ENCODE measurements around the gene CBX4.

The CBX4 gene

DNA sequence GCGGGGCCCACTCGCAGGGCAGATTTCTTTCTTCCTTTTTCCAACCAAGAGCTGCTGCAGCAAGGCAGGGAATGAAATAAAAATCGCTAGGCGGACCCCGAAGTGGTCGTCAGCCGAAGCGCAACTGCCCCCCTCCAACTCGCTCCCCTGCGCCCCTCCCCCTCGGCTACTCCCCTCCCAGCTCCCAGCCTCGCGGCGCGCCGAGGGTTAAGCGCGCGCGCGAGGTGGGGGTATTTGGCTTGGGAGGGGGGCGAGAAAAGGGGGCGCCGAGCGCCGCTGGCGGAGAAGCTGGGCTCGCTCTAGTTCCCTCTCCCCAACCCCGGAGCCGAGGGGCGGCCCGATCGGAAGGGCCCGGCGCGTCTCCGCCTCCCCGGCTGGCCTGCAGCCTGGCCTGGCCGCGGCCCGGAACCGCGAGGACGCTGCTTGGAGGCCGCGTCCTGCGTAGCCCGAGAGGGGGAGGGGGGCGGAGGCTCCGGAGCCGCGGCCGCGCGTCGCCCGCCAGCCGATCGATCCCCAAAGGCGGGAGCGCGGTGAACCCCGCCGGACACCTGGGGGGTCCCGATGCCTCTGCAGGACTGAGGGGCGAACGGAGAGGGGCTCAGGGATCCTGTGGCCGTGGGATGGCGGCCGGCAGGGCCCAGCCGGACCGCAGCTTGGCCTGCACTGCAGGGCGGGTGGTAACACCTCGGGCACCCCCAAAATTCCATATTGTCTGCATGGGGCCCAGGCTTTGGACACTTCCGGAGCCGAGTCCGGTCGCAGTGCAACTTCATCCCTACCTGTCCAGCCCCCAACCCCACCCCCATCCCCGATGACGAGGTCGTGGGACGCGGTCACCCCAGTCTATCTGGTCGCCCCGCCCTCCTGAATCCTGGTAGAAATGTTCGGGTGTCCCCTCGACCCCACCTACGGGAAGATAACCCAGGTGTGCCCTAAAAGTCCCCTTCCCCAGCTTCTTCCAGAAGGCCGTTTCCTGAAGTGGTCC lies 4.9 kb upstream of the CBX4 start:
- H3K36me3 ChIP-seq (ENCODE audit: insufficient read depth) = no peaks in the 10 kb centered on the region
- peak overlapping the region; percentile 62 for H2AFZ ChIP-seq (ENCODE audit: low read depth)
- H3K79me2 ChIP-seq (ENCODE audit: insufficient read depth, low read depth) = no peaks in the 10 kb centered on the region
- H4K20me1 ChIP-seq (ENCODE audit: insufficient read depth) = no peaks in the 10 kb centered on the region
- H3K27me3 ChIP-seq (ENCODE audit: insufficient read depth, low read depth) = peaks cover 87% of the 10 kb centered on the region
- H3K9ac ChIP-seq = peak overlapping the region; percentile 15; the same call in 1 of the 2 replicates
- no peak overlapping the region for H3K27ac ChIP-seq
- H3K4me2 ChIP-seq = peak overlapping the region; percentile 99
- TF ChIP-seq, protein P1, sequence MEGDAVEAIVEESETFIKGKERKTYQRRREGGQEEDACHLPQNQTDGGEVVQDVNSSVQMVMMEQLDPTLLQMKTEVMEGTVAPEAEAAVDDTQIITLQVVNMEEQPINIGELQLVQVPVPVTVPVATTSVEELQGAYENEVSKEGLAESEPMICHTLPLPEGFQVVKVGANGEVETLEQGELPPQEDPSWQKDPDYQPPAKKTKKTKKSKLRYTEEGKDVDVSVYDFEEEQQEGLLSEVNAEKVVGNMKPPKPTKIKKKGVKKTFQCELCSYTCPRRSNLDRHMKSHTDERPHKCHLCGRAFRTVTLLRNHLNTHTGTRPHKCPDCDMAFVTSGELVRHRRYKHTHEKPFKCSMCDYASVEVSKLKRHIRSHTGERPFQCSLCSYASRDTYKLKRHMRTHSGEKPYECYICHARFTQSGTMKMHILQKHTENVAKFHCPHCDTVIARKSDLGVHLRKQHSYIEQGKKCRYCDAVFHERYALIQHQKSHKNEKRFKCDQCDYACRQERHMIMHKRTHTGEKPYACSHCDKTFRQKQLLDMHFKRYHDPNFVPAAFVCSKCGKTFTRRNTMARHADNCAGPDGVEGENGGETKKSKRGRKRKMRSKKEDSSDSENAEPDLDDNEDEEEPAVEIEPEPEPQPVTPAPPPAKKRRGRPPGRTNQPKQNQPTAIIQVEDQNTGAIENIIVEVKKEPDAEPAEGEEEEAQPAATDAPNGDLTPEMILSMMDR (conservative IDR thresholded peaks at IDR 0.05; ENCODE audit: low read depth, low read length) = no peak
- peaks cover 32% of the 10 kb centered on the region for H3K4me1 ChIP-seq (ENCODE audit: low read depth, poor library complexity, severe bottlenecking)
- H3K4me3 ChIP-seq (IDR thresholded peaks at IDR 0.05; ENCODE audit: insufficient read depth, low read depth, low read length) = no peak overlapping the region

DNA sequence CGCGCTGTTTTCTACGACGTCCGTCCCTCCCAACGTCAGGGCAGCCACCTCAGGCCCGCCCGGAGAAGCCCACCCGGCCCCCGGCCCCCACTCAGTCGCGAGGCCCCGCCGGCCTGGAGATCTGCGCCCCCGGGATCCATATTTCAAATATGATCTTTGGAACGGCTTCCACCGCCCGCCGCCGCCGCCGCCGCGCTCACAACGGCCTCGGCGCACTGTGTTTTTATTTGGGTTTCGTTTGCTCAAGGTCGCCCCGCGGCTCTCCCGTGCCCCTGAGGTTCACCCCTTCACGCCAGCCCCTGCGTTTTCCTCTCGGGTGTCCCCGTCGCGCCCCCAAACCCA lies 4.2 kb upstream of the CBX4 start:
- peaks cover 1% of the 10 kb centered on the region for H3K79me2 ChIP-seq (ENCODE audit: insufficient read depth, low read depth)
- no peak overlapping the region for H3K9ac ChIP-seq
- peaks cover 32% of the 10 kb centered on the region for H3K4me1 ChIP-seq (ENCODE audit: low read depth, poor library complexity, severe bottlenecking)
- H3K36me3 ChIP-seq (ENCODE audit: insufficient read depth) = no peaks in the 10 kb centered on the region
- peak overlapping the region; percentile 99 for H3K4me2 ChIP-seq
- H3K27ac ChIP-seq = no peak overlapping the region
- peaks cover 80% of the 10 kb centered on the region for H3K27me3 ChIP-seq (ENCODE audit: insufficient read depth, low read depth)
- H4K20me1 ChIP-seq (ENCODE audit: insufficient read depth) = no peaks in the 10 kb centered on the region
- TF ChIP-seq, protein P1 (conservative IDR thresholded peaks at IDR 0.05; ENCODE audit: low read depth, low read length) = no peak
- H2AFZ ChIP-seq (ENCODE audit: low read depth) = peak overlapping the region; percentile 62; the same call in 1 of the 2 replicates
- no peak overlapping the region for H3K4me3 ChIP-seq (IDR thresholded peaks at IDR 0.05; ENCODE audit: insufficient read depth, low read depth, low read length)

DNA sequence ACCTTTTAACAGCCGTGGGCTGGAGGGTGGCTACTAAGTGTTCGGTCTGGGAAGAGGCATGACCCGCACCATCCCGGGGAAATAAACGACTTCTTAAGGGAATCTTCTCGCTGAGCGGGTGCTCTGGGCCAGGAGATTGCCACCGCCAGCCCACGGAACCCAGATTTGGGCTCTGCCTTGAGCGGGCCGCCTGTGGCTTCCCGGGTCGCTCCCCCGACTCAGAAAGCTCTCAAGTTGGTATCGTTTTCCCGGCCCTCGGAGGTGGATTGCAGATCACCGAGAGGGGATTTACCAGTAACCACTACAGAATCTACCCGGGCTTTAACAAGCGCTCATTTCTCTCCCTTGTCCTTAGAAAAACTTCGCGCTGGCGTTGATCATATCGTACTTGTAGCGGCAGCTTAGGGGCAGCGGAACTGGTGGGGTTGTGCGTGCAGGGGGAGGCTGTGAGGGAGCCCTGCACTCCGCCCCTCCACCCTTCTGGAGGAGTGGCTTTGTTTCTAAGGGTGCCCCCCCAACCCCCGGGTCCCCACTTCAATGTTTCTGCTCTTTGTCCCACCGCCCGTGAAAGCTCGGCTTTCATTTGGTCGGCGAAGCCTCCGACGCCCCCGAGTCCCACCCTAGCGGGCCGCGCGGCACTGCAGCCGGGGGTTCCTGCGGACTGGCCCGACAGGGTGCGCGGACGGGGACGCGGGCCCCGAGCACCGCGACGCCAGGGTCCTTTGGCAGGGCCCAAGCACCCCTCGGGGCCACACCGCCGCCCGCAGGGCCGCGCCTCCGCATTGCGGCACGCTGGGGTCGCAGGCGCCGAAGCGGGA lies 3.6 kb upstream of the CBX4 start:
- TF ChIP-seq, protein P1 (conservative IDR thresholded peaks at IDR 0.05; ENCODE audit: low read depth, low read length) = no peak
- H3K4me3 ChIP-seq (IDR thresholded peaks at IDR 0.05; ENCODE audit: insufficient read depth, low read depth, low read length) = no peak overlapping the region
- H3K79me2 ChIP-seq (ENCODE audit: insufficient read depth, low read depth) = peaks cover 7% of the 10 kb centered on the region
- H4K20me1 ChIP-seq (ENCODE audit: insufficient read depth) = no peaks in the 10 kb centered on the region
- peak overlapping the region; percentile 99; the same call in 1 of the 2 replicates for H3K4me2 ChIP-seq
- peaks cover 74% of the 10 kb centered on the region for H3K27me3 ChIP-seq (ENCODE audit: insufficient read depth, low read depth)
- no peak overlapping the region for H3K27ac ChIP-seq
- peaks cover 32% of the 10 kb centered on the region for H3K4me1 ChIP-seq (ENCODE audit: low read depth, poor library complexity, severe bottlenecking)
- H3K36me3 ChIP-seq (ENCODE audit: insufficient read depth) = no peaks in the 10 kb centered on the region
- H2AFZ ChIP-seq (ENCODE audit: low read depth) = peak overlapping the region; percentile 62; the same call in 1 of the 2 replicates
- no peak overlapping the region for H3K9ac ChIP-seq

DNA sequence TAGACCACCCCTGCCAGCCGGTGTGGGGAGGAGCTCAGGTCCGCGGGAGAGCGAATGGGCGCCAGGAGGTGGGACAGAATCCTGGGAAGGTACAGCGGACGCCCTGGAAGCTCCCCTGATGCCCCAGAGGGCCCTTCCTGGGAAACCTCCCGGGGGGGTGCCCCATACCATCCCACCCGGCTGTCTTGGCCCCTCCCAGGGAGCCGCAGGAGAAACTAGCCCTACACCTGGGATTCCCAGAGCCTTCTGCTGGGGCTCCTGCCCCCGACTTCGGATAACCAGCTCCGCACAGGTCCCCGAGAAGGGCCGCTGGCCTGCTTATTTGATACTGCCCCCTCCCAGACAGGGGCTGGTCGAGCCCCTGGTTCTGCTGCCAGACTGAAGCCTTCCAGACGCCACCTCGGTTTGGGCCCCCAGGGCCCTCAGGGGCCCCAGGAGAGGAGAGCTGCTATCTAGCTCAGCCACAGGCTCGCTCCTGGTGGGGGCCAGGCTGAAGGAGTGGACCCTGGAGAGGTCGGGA lies 3.0 kb upstream of the CBX4 start:
- H3K4me3 ChIP-seq (IDR thresholded peaks at IDR 0.05; ENCODE audit: insufficient read depth, low read depth, low read length) = no peak overlapping the region
- no peak overlapping the region for H3K9ac ChIP-seq
- TF ChIP-seq, protein P1 (conservative IDR thresholded peaks at IDR 0.05; ENCODE audit: low read depth, low read length) = no peak
- no peak overlapping the region for H3K27ac ChIP-seq
- H3K36me3 ChIP-seq (ENCODE audit: insufficient read depth) = no peaks in the 10 kb centered on the region
- H3K4me2 ChIP-seq = peak overlapping the region; percentile 99; the same call in 1 of the 2 replicates
- H4K20me1 ChIP-seq (ENCODE audit: insufficient read depth) = no peaks in the 10 kb centered on the region
- H2AFZ ChIP-seq (ENCODE audit: low read depth) = no peak overlapping the region
- peaks cover 11% of the 10 kb centered on the region for H3K79me2 ChIP-seq (ENCODE audit: insufficient read depth, low read depth)
- H3K27me3 ChIP-seq (ENCODE audit: insufficient read depth, low read depth) = peaks cover 68% of the 10 kb centered on the region
- H3K4me1 ChIP-seq (ENCODE audit: low read depth, poor library complexity, severe bottlenecking) = peaks cover 32% of the 10 kb centered on the region

Data from KMS-11 (cell line).